SJCRH30 (cell line): ENCODE results near the gene BRD2. TPM values are rescaled to one million over a fixed set of nuclear protein-coding genes. Genes with fewer than 3 reads are reported as not detected.
A peak's percentile ranks its signal among the peaks of the same experiment; 100 is the strongest.

Experiments used
- DNase-seq, 2 experiments: peaks; one replicate each; pipeline ENCODE4 v3.0.0-alpha.2; 2015 to 2020
- H3K27ac ChIP-seq: fragments of 250-450 bp; sonication (Bioruptor Pico); 2 replicates; pipeline ENCODE4 v1.5.1; 2020; ENCODE audit warnings: mild to moderate bottlenecking, moderate library complexity
- H3K27me3 ChIP-seq: fragments of 250-450 bp; sonication (Bioruptor Pico); 2 replicates; pipeline ENCODE4 v1.5.1; 2020; ENCODE audit warnings: mild to moderate bottlenecking, moderate library complexity
- H3K36me3 ChIP-seq: fragments of 250-450 bp; sonication (Bioruptor Pico); 2 replicates; pipeline ENCODE4 v1.5.1; 2020; ENCODE audit warnings: mild to moderate bottlenecking, moderate library complexity
- H3K4me1 ChIP-seq: fragments of 250-450 bp; sonication (Bioruptor Pico); 2 replicates; pipeline ENCODE4 v1.5.1; 2020; ENCODE audit warnings: mild to moderate bottlenecking, moderate library complexity
- H3K4me3 ChIP-seq: fragments of 250-450 bp; sonication (Bioruptor Pico); 2 replicates; pipeline ENCODE4 v1.5.1; 2020; ENCODE audit warnings: mild to moderate bottlenecking, moderate library complexity
- H3K9me3 ChIP-seq: fragments of 250-450 bp; sonication (Bioruptor Pico); replicated peaks from 2 replicates; pipeline ENCODE4 v1.5.1; 2020; ENCODE audit warnings: mild to moderate bottlenecking, moderate library complexity
- total RNA-seq: library from RNA; depleted of rRNA; stranded (reverse); fragments of >200 nt; shearing (Covaris generic); gene quantifications from 2 replicates; pipeline ENCODE4 v1.2.3, GENCODE V29; 2014

Gene BRD2
- total RNA-seq, 1 experiment from 2014 or later, result 199 TPM

GRCh38 chr6:32989368-32989767, 21.0 kb downstream of the BRD2 start:
- peaks cover 4% of the 10 kb centered on the region; the same call in 1 of the 2 replicates for H3K27me3 ChIP-seq
- no peak for DNase-seq
- H3K27ac ChIP-seq, result no peak overlapping the region
- H3K4me3 ChIP-seq, result no peak overlapping the region
- no peaks in the 10 kb centered on the region for H3K36me3 ChIP-seq
- H3K9me3 ChIP-seq, result no peaks in the 10 kb centered on the region
- no peaks in the 10 kb centered on the region for H3K4me1 ChIP-seq

- H3K4me1 ChIP-seq, result no peaks in the 10 kb centered on the region
- no peaks in the 10 kb centered on the region for H3K9me3 ChIP-seq
- DNase-seq, result no peak
- H3K27me3 ChIP-seq, result peaks cover 8% of the 10 kb centered on the region; the same call in 1 of the 2 replicates
- no peak overlapping the region for H3K27ac ChIP-seq
- no peaks in the 10 kb centered on the region for H3K36me3 ChIP-seq
- no peak overlapping the region for H3K4me3 ChIP-seq
These were observed 23.6 kb downstream of the BRD2 start for GRCh38 chr6:32991972-32992371.

GRCh38 chr6:32993363-32993973, 25.1 kb downstream of the BRD2 start:
- no peak overlapping the region for H3K4me3 ChIP-seq
- no peaks in the 10 kb centered on the region for H3K4me1 ChIP-seq
- peaks cover 8% of the 10 kb centered on the region; the same call in 1 of the 2 replicates for H3K27me3 ChIP-seq
- no peaks in the 10 kb centered on the region for H3K36me3 ChIP-seq
- H3K27ac ChIP-seq, result no peak overlapping the region
- no peak for DNase-seq
- H3K9me3 ChIP-seq, result no peaks in the 10 kb centered on the region

GRCh38 chr6:32995448-32995847, 27.1 kb downstream of the BRD2 start:
- DNase-seq, result no peak
- no peaks in the 10 kb centered on the region for H3K4me1 ChIP-seq
- no peak overlapping the region for H3K27ac ChIP-seq
- H3K36me3 ChIP-seq, result no peaks in the 10 kb centered on the region
- H3K4me3 ChIP-seq, result no peak overlapping the region
- peaks cover 8% of the 10 kb centered on the region; the same call in 1 of the 2 replicates for H3K27me3 ChIP-seq
- H3K9me3 ChIP-seq, result no peaks in the 10 kb centered on the region

- Histone ChIP-seq H3K4me1 (no peaks in the 10 kb centered on the region), H3K27ac (no peak overlapping the region), H3K4me3 (no peak overlapping the region), H3K9me3 (no peaks in the 10 kb centered on the region), H3K27me3 (0 out of 2 replicates have a peak, but pooled peaks cover 12% of the 10 kb centered on the region), H3K36me3 (no peaks in the 10 kb centered on the region)
- DNase-seq, result no peak
These were observed 31.7 kb downstream of the BRD2 start for GRCh38 chr6:33000055-33000454.

GRCh38 chr6:33001685-33002084, 33.3 kb downstream of the BRD2 start:
- Histone ChIP-seq H3K27ac (no peak overlapping the region), H3K4me1 (no peaks in the 10 kb centered on the region), H3K4me3 (no peak overlapping the region), H3K9me3 (no peaks in the 10 kb centered on the region), H3K36me3 (no peaks in the 10 kb centered on the region), H3K27me3 (peaks cover 12% of the 10 kb centered on the region; the same call in 1 of the 2 replicates)
- no peak for DNase-seq

- no peak overlapping the region for H3K27ac ChIP-seq
- H3K36me3 ChIP-seq, result no peaks in the 10 kb centered on the region
- no peak overlapping the region for H3K4me3 ChIP-seq
- H3K4me1 ChIP-seq, result no peaks in the 10 kb centered on the region
- no peak for DNase-seq
- H3K9me3 ChIP-seq, result no peaks in the 10 kb centered on the region
- H3K27me3 ChIP-seq, result peaks cover 21% of the 10 kb centered on the region; the same call in 1 of the 2 replicates
These were observed 36.5 kb downstream of the BRD2 start for GRCh38 chr6:33004940-33005339.

GRCh38 chr6:33007831-33008400, 39.5 kb downstream of the BRD2 start:
- H3K27me3 ChIP-seq, result peaks cover 21% of the 10 kb centered on the region
- H3K4me1 ChIP-seq, result no peaks in the 10 kb centered on the region
- H3K9me3 ChIP-seq, result no peaks in the 10 kb centered on the region
- DNase-seq, result peak in 1 of 2 experiments; percentile 28
- H3K27ac ChIP-seq, result no peak overlapping the region
- H3K4me3 ChIP-seq, result no peak overlapping the region
- H3K36me3 ChIP-seq, result no peaks in the 10 kb centered on the region

- DNase-seq, result peak; percentile 18 to 28
- Histone ChIP-seq H3K27ac (no peak within 1 kb of the TSS), H3K9me3 (no peaks in the 10 kb centered on the region), H3K36me3 (no peaks in the 10 kb centered on the region), H3K4me1 (no peaks in the 10 kb centered on the region), H3K4me3 (no peak within 1 kb of the TSS), H3K27me3 (peaks cover 21% of the 10 kb centered on the region)
These were observed 40.8 kb downstream of the BRD2 start, which contains the start of gene HLA-DOA for GRCh38 chr6:33008944-33009861. TSS of gene HLA-DOA (minus strand) at chr6:33009591.

- H3K36me3 ChIP-seq, result no peaks in the 10 kb centered on the region
- H3K9me3 ChIP-seq, result no peaks in the 10 kb centered on the region
- H3K4me3 ChIP-seq, result no peak overlapping the region
- DNase-seq, result no peak
- peaks cover 21% of the 10 kb centered on the region for H3K27me3 ChIP-seq
- H3K4me1 ChIP-seq, result no peaks in the 10 kb centered on the region
- H3K27ac ChIP-seq, result no peak overlapping the region
These were observed 42.0 kb downstream of the BRD2 start for GRCh38 chr6:33010356-33010755.

GRCh38 chr6:33013608-33014007, 45.2 kb downstream of the BRD2 start:
- H3K36me3 ChIP-seq, result no peaks in the 10 kb centered on the region
- H3K4me3 ChIP-seq, result no peak overlapping the region
- no peak for DNase-seq
- H3K27ac ChIP-seq, result no peak overlapping the region
- no peaks in the 10 kb centered on the region for H3K4me1 ChIP-seq
- no peaks in the 10 kb centered on the region for H3K9me3 ChIP-seq
- peaks cover 19% of the 10 kb centered on the region for H3K27me3 ChIP-seq

GRCh38 chr6:33014841-33015634, 46.6 kb downstream of the BRD2 start:
- peak; percentile 42 to 82 for DNase-seq
- Histone ChIP-seq H3K27ac (no peak overlapping the region), H3K36me3 (no peaks in the 10 kb centered on the region), H3K4me3 (no peak overlapping the region), H3K4me1 (no peaks in the 10 kb centered on the region), H3K9me3 (no peaks in the 10 kb centered on the region), H3K27me3 (peaks cover 18% of the 10 kb centered on the region)

GRCh38 chr6:33015798-33016197, 47.4 kb downstream of the BRD2 start:
- Histone ChIP-seq H3K4me1 (no peaks in the 10 kb centered on the region), H3K9me3 (no peaks in the 10 kb centered on the region), H3K36me3 (no peaks in the 10 kb centered on the region), H3K27me3 (peaks cover 18% of the 10 kb centered on the region), H3K27ac (no peak overlapping the region), H3K4me3 (no peak overlapping the region)
- no peak for DNase-seq

GRCh38 chr6:33017018-33017417, 48.6 kb downstream of the BRD2 start:
- no peak for DNase-seq
- Histone ChIP-seq H3K4me1 (no peaks in the 10 kb centered on the region), H3K9me3 (no peaks in the 10 kb centered on the region), H3K27me3 (peaks cover 10% of the 10 kb centered on the region), H3K27ac (no peak overlapping the region), H3K36me3 (no peaks in the 10 kb centered on the region), H3K4me3 (no peak overlapping the region)
